ENCODE measurements around the gene MYH6.

DNA sequence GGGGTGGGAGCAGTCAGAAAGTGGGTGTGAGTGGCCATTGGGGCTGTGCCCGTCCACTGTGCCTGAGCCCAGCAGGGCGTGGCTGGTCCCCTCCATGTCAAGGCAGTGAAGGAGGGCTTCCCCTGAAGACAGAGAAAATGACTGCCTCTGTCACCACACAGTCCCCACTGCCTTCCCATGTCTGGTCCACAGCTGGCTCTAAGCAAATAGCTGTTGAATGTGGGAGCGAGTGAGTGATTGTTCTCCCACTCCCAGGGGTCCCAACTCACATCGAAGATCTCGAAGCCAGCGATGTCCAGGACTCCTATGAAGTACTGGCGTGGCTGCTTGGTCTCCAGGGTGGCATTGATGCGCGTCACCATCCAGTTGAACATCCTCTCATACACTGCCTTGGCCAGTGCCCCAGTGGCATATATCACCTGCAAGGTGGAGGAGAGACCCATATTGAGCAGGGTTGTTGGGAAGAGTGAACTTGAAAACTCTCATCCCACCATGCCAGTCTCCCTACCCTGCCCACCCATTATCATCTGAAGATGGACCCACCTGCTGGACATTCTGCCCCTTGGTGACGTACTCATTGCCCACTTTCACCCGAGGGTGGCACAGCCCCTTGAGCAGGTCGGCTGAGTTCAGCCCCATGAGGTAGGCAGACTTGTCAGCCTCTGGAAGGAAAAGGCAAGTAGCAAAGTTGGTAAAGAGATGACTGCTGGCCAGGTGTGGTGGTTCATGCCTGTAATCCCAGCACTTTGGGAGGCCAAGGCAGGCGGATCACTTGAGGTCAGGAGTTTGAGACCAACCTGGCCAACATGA lies 20.8 kb upstream of the MYH6 start:
- TF ChIP-seq CTCF (IDR thresholded peaks at IDR 0.05) (no peak), POLR2AphosphoS5 (IDR thresholded peaks at IDR 0.05) (no peak)

All from sigmoid colon (tissue), 4 donors.